Stimulated activated naive CD8-positive, alpha-beta T cell treated with anti-CD3 and anti-CD28 coated beads, Interleukin-15, Interleukin-2, amounts not matched to agents 100 ng/mL and 50 ng/mL, for 24 hours (primary cell): Measurements from ENCODE around the gene BIRC2.
"Not testable (repeated sequence)": the region's sequence is repeated elsewhere in the genome, so short reads cannot be mapped to it uniquely, and the experiment has no call there.

Experiments
- H3K27ac Mint-ChIP-seq: one replicate; pipeline ENCODE4 v1.8.0; 2021; ENCODE audit warnings: mild to moderate bottlenecking, mixed read lengths
- H3K27me3 Mint-ChIP-seq: one replicate; pipeline ENCODE4 v1.8.0; 2021; ENCODE audit warnings: mixed read lengths
- H3K36me3 Mint-ChIP-seq: one replicate; pipeline ENCODE4 v1.8.0; 2021; ENCODE audit warnings: low read depth, mixed read lengths
- H3K4me1 Mint-ChIP-seq: one replicate; pipeline ENCODE4 v1.8.0; 2021; ENCODE audit warnings: low read depth, mixed read lengths
- H3K4me3 Mint-ChIP-seq: one replicate; pipeline ENCODE4 v1.8.0; 2021; ENCODE audit warnings: mild to moderate bottlenecking, mixed read lengths
- H3K9me3 Mint-ChIP-seq: one replicate; pipeline ENCODE4 v1.8.0; 2021; ENCODE audit warnings: mixed read lengths

Gene BIRC2

DNA sequence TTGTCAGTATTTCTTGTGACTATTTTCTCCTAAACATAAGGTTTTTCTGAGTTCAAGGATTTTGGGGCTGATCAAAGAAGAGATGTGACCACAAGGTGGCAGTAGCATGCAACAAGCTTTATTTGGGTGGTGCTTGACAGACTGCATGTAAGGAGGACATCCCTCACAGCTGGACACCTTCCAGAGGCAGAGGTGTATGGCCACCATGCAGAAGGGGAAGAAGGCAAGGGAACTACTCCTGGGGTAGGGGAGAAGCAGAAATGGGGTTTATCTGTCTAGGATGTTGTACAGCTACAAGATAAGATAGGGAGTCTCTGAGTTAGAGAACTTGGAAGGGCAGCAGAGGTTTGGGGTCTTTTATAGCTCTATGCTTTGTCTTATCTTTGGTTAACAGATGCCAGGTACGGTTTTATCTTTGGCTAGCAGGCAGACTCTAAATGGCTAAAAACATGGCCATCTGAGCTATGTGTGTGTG lies 5.1 kb upstream of the BIRC2 start:
- Mint-ChIP-seq H3K27me3 (no peaks in the 10 kb centered on the region), H3K9me3 (no peaks in the 10 kb centered on the region), H3K4me1 (peaks cover 44% of the 10 kb centered on the region), H3K27ac (no peak overlapping the region), H3K4me3 (no peak overlapping the region), H3K36me3 (peaks cover 26% of the 10 kb centered on the region)

GRCh38 chr11:102343809-102344208 lies 3.2 kb upstream of the BIRC2 start:
- peaks cover 23% of the 10 kb centered on the region for H3K36me3 Mint-ChIP-seq
- peaks cover 54% of the 10 kb centered on the region for H3K4me1 Mint-ChIP-seq
- H3K27ac Mint-ChIP-seq, result peak overlapping the region; percentile 29
- H3K9me3 Mint-ChIP-seq, result no peaks in the 10 kb centered on the region
- no peaks in the 10 kb centered on the region for H3K27me3 Mint-ChIP-seq
- H3K4me3 Mint-ChIP-seq, result no peak overlapping the region

DNA sequence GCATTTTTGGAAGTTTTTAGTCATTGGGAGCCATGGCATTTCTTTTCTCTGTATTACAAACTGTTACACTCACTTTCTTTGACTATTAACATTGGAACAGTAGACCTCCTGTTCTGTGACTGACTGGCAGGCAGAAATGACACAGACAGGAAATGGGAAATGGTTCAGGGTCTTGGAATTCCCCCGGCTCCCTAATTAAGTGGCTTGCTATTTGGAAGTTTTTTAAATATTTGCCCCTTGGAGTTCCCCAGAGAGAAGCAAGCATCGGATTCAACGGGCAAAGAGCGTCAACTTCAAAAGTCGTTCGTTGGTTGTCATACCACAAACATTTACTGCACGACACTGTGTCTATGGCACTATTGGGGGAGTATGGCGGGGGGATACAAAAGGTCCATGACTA lies 1.1 kb upstream of the BIRC2 start:
- Mint-ChIP-seq H3K4me1 (peaks cover 58% of the 10 kb centered on the region), H3K27ac (peak overlapping the region; percentile 97), H3K36me3 (peaks cover 30% of the 10 kb centered on the region), H3K4me3 (peak overlapping the region; percentile 97), H3K9me3 (no peaks in the 10 kb centered on the region), H3K27me3 (no peaks in the 10 kb centered on the region)

DNA sequence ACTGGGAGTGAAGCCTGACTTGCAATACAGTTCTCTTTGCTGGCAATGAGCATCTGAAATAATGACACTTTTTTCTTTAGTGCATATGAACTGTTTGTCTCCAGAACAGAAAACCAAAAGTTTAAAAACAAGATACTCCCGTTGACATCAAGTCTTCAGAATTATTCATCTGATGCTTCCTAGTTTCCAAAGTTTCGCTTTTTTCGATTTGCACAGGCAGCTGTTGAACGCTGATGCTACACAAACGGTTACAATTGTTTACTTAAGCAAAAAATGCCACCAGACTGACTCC lies 612 bp upstream of the BIRC2 start:
- Mint-ChIP-seq H3K27me3 (no peaks in the 10 kb centered on the region), H3K4me3 (peak overlapping the region; percentile 97), H3K4me1 (peaks cover 61% of the 10 kb centered on the region), H3K36me3 (peaks cover 33% of the 10 kb centered on the region), H3K9me3 (no peaks in the 10 kb centered on the region), H3K27ac (peak overlapping the region; percentile 97)

- H3K27me3 Mint-ChIP-seq, result no peaks in the 10 kb centered on the region
- peak overlapping the region; percentile 97 for H3K27ac Mint-ChIP-seq
- peak overlapping the region; percentile 97 for H3K4me3 Mint-ChIP-seq
- peaks cover 43% of the 10 kb centered on the region for H3K36me3 Mint-ChIP-seq
- no peaks in the 10 kb centered on the region for H3K9me3 Mint-ChIP-seq
- peaks cover 55% of the 10 kb centered on the region for H3K4me1 Mint-ChIP-seq
These were observed 702 bp downstream of the BIRC2 start for GRCh38 chr11:102347462-102348370.

GRCh38 chr11:102357116-102357515 lies 10.1 kb downstream of the BIRC2 start:
- H3K27ac Mint-ChIP-seq, result peak overlapping the region; percentile 86
- H3K4me3 Mint-ChIP-seq, result no peak overlapping the region
- H3K27me3 Mint-ChIP-seq, result no peaks in the 10 kb centered on the region
- H3K4me1 Mint-ChIP-seq, result peaks cover 69% of the 10 kb centered on the region
- peaks cover 17% of the 10 kb centered on the region for H3K9me3 Mint-ChIP-seq
- peaks cover 91% of the 10 kb centered on the region for H3K36me3 Mint-ChIP-seq

GRCh38 chr11:102359372-102359771 lies 12.4 kb downstream of the BIRC2 start:
- Mint-ChIP-seq H3K27ac (peak overlapping the region; percentile 63), H3K27me3 (no peaks in the 10 kb centered on the region), H3K4me1 (peaks cover 67% of the 10 kb centered on the region), H3K4me3 (no peak overlapping the region), H3K36me3 (peaks cover 89% of the 10 kb centered on the region), H3K9me3 (peaks cover 17% of the 10 kb centered on the region)

DNA sequence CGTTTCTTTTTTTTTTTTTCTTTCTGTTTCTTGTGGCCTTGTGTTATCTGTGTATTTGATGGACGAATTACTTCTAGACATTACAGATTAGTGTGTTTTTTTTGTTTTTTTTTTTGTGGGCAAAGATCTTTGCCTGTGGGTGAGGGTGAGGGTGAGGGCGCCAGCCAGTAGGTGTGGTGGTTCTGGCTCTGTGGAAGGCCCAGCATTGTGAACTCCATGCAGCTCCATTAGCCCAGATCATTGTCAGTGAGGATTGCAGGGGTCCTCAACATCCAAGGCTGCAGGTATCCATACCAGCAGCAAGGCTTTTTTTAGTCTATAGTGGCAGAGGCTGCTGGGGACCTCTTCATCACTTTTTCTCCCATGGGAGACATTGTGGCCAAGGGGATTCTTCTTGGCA lies 13.7 kb downstream of the BIRC2 start:
- Mint-ChIP-seq H3K27me3 (no peaks in the 10 kb centered on the region), H3K36me3 (peaks cover 88% of the 10 kb centered on the region), H3K4me1 (peaks cover 56% of the 10 kb centered on the region), H3K27ac (peak overlapping the region; percentile 63), H3K4me3 (no peak overlapping the region), H3K9me3 (peaks cover 17% of the 10 kb centered on the region)

GRCh38 chr11:102361086-102362031 lies 14.3 kb downstream of the BIRC2 start:
- Mint-ChIP-seq H3K4me1 (peaks cover 53% of the 10 kb centered on the region), H3K4me3 (peak overlapping the region; percentile 14), H3K27ac (peak overlapping the region; percentile 47), H3K36me3 (peaks cover 85% of the 10 kb centered on the region), H3K9me3 (peaks cover 17% of the 10 kb centered on the region), H3K27me3 (no peaks in the 10 kb centered on the region)

DNA sequence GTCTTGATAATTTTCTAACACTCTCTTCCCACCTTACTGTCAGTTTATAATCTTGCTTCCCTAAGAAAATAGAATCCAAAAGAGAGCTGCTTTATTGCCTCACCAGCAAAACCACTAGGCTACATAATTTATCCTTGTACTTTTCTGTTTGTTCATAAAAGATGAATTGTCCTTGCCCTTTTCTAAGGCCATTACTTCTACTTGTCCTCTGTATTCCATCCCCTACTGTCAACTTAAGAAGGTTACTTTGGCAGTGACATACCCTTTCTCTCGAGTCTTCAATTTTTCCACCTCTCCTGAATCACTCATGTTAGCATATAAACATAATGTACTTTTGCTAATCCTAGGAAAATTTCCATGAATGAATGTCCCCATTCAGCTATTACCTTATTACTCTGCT lies 18.0 kb downstream of the BIRC2 start:
- no peaks in the 10 kb centered on the region for H3K9me3 Mint-ChIP-seq
- H3K27ac Mint-ChIP-seq, result no peak overlapping the region
- H3K27me3 Mint-ChIP-seq, result no peaks in the 10 kb centered on the region
- H3K36me3 Mint-ChIP-seq, result peaks cover 76% of the 10 kb centered on the region
- peaks cover 42% of the 10 kb centered on the region for H3K4me1 Mint-ChIP-seq
- no peak overlapping the region for H3K4me3 Mint-ChIP-seq

DNA sequence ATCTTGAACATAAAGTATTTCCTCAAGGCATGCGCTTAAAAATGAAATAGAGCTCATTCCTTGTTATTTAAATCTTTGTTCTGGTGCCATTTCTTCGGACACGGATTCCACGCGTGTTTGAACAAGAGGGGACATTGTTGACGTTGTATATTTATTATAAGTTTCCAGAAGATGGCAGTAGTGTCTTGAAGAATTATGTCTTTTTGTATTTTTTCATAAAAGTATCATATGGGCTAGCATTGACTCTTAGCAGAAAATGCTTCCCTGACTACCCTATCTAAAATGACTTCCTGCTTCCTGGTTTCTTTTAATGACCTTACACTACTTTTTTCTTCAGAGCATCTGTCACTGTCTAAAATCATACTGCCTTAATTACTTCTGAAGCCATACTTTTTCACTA lies 20.4 kb downstream of the BIRC2 start:
- H3K27ac Mint-ChIP-seq, result peak overlapping the region; percentile 43

GRCh38 chr11:102368472-102368871 lies 21.5 kb downstream of the BIRC2 start:
- H3K27ac Mint-ChIP-seq, result peak overlapping the region; percentile 22
- H3K9me3 Mint-ChIP-seq, result no peaks in the 10 kb centered on the region
- H3K27me3 Mint-ChIP-seq, result no peaks in the 10 kb centered on the region
- peaks cover 21% of the 10 kb centered on the region for H3K4me1 Mint-ChIP-seq
- peaks cover 53% of the 10 kb centered on the region for H3K36me3 Mint-ChIP-seq
- H3K4me3 Mint-ChIP-seq, result no peak overlapping the region

More for the DNA sequence above, 20.4 kb downstream of the BIRC2 start:
- Mint-ChIP-seq H3K36me3 (peaks cover 61% of the 10 kb centered on the region), H3K27me3 (no peaks in the 10 kb centered on the region), H3K4me1 (peaks cover 25% of the 10 kb centered on the region), H3K9me3 (no peaks in the 10 kb centered on the region), H3K4me3 (no peak overlapping the region)

DNA sequence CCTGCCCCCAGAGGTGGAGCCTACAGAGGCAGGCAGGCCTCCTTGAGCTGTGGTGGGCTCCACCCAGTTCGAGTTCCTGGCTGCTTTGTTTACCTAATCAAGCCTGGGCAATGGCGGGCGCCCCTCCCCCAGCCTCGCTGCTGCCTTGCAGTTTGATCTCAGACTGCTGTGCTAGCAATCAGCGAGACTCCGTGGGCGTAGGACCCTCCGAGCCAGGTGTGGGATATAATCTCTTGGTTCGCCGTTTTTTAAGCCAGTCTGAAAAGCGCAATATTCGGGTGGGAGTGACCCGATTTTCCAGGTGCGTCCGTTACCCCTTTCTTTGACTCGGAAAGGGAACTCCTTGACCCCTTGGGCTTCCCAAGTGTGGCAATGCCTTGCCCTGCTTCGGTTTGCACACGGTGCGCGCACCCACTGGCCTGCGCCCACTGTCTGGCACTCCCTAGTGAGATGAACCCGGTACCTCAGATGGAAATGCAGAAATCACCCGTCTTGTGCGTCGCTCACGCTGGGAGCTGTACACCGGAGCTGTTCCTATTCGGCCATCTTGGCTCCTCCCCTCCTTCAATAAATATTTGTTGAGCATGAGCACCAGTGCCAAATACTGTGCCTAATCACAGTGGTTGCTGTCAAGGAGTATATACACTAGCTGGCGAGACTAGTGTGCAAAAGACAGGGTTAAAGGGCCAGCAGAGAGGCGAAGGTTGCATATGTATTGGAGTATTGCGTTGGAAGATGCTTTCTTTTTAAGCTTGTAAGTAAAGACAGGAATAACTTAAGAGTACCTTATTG lies 27.8 kb downstream of the BIRC2 start:
- Mint-ChIP-seq H3K36me3 (peaks cover 55% of the 10 kb centered on the region), H3K4me1 (peaks cover 25% of the 10 kb centered on the region)
- not testable (repeated sequence) for H3K4me3 Mint-ChIP-seq, H3K27me3 Mint-ChIP-seq, H3K27ac Mint-ChIP-seq, H3K9me3 Mint-ChIP-seq

GRCh38 chr11:102375720-102376399 lies 28.8 kb downstream of the BIRC2 start:
- no peaks in the 10 kb centered on the region for H3K27me3 Mint-ChIP-seq
- peaks cover 25% of the 10 kb centered on the region for H3K4me1 Mint-ChIP-seq
- H3K27ac Mint-ChIP-seq, result no peak overlapping the region
- no peaks in the 10 kb centered on the region for H3K9me3 Mint-ChIP-seq
- H3K36me3 Mint-ChIP-seq, result peaks cover 65% of the 10 kb centered on the region
- no peak overlapping the region for H3K4me3 Mint-ChIP-seq
